ENCODE results near the gene EPS15. TPM values are rescaled to one million over a fixed set of nuclear protein-coding genes. Genes with fewer than 3 reads are reported as not detected.

EPS15 gene
- total and polyA plus RNA-seq, 2 of the 8 experiments (the other 6 are each of a cell fraction or from before 2014, with no cell fraction given) = 15.9 to 57.2 TPM

GRCh38 chr1:51561702-51562101 is 42.6 kb upstream of the EPS15 start:
- no peak overlapping the region for H4K8ac ChIP-seq (ENCODE audit: extremely low read depth, insufficient read depth, low read length)
- no peaks in the 10 kb centered on the region for H3K79me2 ChIP-seq (ENCODE audit: control insufficient read depth in 1 of 2, insufficient read depth in 2 of 2, low read length in 2 of 2)
- no peak overlapping the region for H3K23ac ChIP-seq (ENCODE audit: insufficient read length)
- H3K9me3 ChIP-seq (ENCODE audit: insufficient read depth in 2 of 2, low read depth in 1 of 2, low read length in 1 of 2) = no peaks in the 10 kb centered on the region
- FAIRE-seq (no peak), DNase-seq (ENCODE audit: low read depth in 1 of 2, low spot score in 2 of 2) (no peak)
- no peak overlapping the region for H3K9ac ChIP-seq (replicated peaks in 1 of 4; ENCODE audit: extremely low read depth in 1 of 4, low read depth in 3 of 4, low read length in 3 of 4)
- H2BK12ac ChIP-seq (ENCODE audit: low read depth, low read length) = no peak overlapping the region
- H3K36me3 ChIP-seq (ENCODE audit: control insufficient read depth in 2 of 4, insufficient read depth in 4 of 4, low read length in 3 of 4) = no peaks in the 10 kb centered on the region
- H3K27me3 ChIP-seq (replicated peaks in 1 of 4; ENCODE audit: control insufficient read depth in 3 of 4, extremely low read depth in 1 of 4, insufficient read depth in 3 of 4, low read length in 3 of 4) = no peaks in the 10 kb centered on the region
- H3K23me2 ChIP-seq (ENCODE audit: low read depth, low read length) = peaks cover 2% of the 10 kb centered on the region; the same call in 1 of the 2 replicates
- 89% methylated on average over 1 of the region's 1 CpG; no CpG with 5 or more reads in 1 of the 2 experiments for WGBS, 2 experiments (ENCODE audit: extremely low coverage in 1 of 2, insufficient coverage in 1 of 2, insufficient read length in 1 of 2, insufficient replicate concordance in 2 of 2, low coverage in 1 of 2, low lambda C conversion rate in 2 of 2, missing lambda C conversion rate in 1 of 2)
- H3K79me1 ChIP-seq (ENCODE audit: low read depth, low read length) = no peaks in the 10 kb centered on the region; the same call in 1 of the 2 replicates
- no peak overlapping the region for H2BK120ac ChIP-seq (replicated peaks; ENCODE audit: low read depth, low read length)
- no peak overlapping the region for H2BK15ac ChIP-seq (ENCODE audit: low read length)
- H2BK20ac ChIP-seq (ENCODE audit: low read length) = no peak overlapping the region
- no peak overlapping the region for H2AK5ac ChIP-seq (ENCODE audit: low read depth, low read length)
- H2BK5ac ChIP-seq (ENCODE audit: low read depth, low read length) = no peak overlapping the region
- ChIA-PET CTCF (ENCODE audit: partially characterized antibody) (no interaction called here), POLR2A (ENCODE audit: partially characterized antibody) (no interaction called here)
- H3K56ac ChIP-seq (replicated peaks; ENCODE audit: insufficient read length, low read depth, low read length) = no peak overlapping the region
- H3K4me3 ChIP-seq (ENCODE audit: extremely low read depth in 1 of 4, insufficient read depth in 2 of 4, low read depth in 3 of 4, low read length in 4 of 4) = no peak overlapping the region
- no peaks in the 10 kb centered on the region for H4K20me1 ChIP-seq (replicated peaks in 1 of 2; ENCODE audit: control insufficient read depth in 1 of 2, insufficient read depth in 2 of 2, low read length in 2 of 2)
- peaks cover 0 to 10% (median 8%) of the 10 kb centered on the region in 4 experiments; a peak in 5 of 7 replicates for H3K4me1 ChIP-seq (replicated peaks in 1 of 4; ENCODE audit: control insufficient read depth in 3 of 4, insufficient read depth in 4 of 4, low read length in 3 of 4)
- H3K27ac ChIP-seq (ENCODE audit: low read depth, low read length) = no peak overlapping the region
- H3K14ac ChIP-seq (ENCODE audit: insufficient read length) = no peak overlapping the region
- no peak overlapping the region for H4K91ac ChIP-seq (replicated peaks; ENCODE audit: insufficient read length, low read length)
- no peak overlapping the region for H3K18ac ChIP-seq (ENCODE audit: extremely low read depth, low read length)
- no peak overlapping the region for H3K4ac ChIP-seq (replicated peaks; ENCODE audit: insufficient read length, low read depth, low read length)
- H3K4me2 ChIP-seq (ENCODE audit: insufficient read depth in 1 of 2, low read depth in 2 of 2, low read length in 2 of 2) = no peak overlapping the region
- H2AFZ ChIP-seq (ENCODE audit: low read length) = no peak overlapping the region
- no peak overlapping the region for H4K5ac ChIP-seq (ENCODE audit: insufficient read length, low read depth, low read length)
- TF ChIP-seq ATF2 (IDR thresholded peaks at IDR 0.05; ENCODE audit: low read length) (no peak), CEBPB (IDR thresholded peaks at IDR 0.05; ENCODE audit: low read depth, low read length) (no peak), JUND (IDR thresholded peaks at IDR 0.05; ENCODE audit: low read length) (no peak), TAF1 (IDR thresholded peaks at IDR 0.05; ENCODE audit: low read depth, low read length) (no peak), EP300 (IDR thresholded peaks at IDR 0.05; ENCODE audit: borderline replicate concordance in 1 of 2, low read depth in 2 of 2, low read length in 2 of 2) (no peak), RFX5 (IDR thresholded peaks at IDR 0.05; ENCODE audit: borderline replicate concordance, low read depth, low read length) (no peak), GABPA (IDR thresholded peaks at IDR 0.05; ENCODE audit: borderline replicate concordance, insufficient read depth, low read length) (no peak), RAD21 (IDR thresholded peaks at IDR 0.05 in 1 of 2, conservative IDR thresholded peaks at IDR 0.05 in 1 of 2; ENCODE audit: low read depth in 2 of 2, low read length in 2 of 2) (no peak), BACH1 (IDR thresholded peaks at IDR 0.05; ENCODE audit: low read length) (no peak), CREB1 (IDR thresholded peaks at IDR 0.05) (no peak), GTF2F1 (IDR thresholded peaks at IDR 0.05; ENCODE audit: borderline replicate concordance, low read depth, low read length) (no peak), JUN (IDR thresholded peaks at IDR 0.05; ENCODE audit: low read depth, low read length) (no peak)

All from H1 (cell line).